ENCODE results near the gene ZNF415. TPM values are rescaled to one million over a fixed set of nuclear protein-coding genes. Genes with fewer than 3 reads are reported as not detected.

The ZNF415 gene
- total and polyA plus RNA-seq, 9 of the 15 experiments (the other 6 are each of a cell fraction or from before 2014, with no cell fraction given) = 0.06 to 0.82 (median 0.14) TPM; not detected in 2

- TF ChIP-seq NBN (IDR thresholded peaks at IDR 0.05; ENCODE audit: low read depth) (peak; percentile 95), ZNF253 (CRISPR knock-in tag; conservative IDR thresholded peaks at IDR 0.05) (no peak), ELK3 (CRISPR knock-in tag; IDR thresholded peaks at IDR 0.05) (no peak), DMBX1 (CRISPR knock-in tag; IDR thresholded peaks at IDR 0.05; ENCODE audit: borderline replicate concordance) (peak; percentile 60; the same call in 1 of the 2 replicates), TAF7 (tag; IDR thresholded peaks at IDR 0.05) (no peak), GTF2F1 (IDR thresholded peaks at IDR 0.05; ENCODE audit: low read depth, low read length) (no peak), ARNT (IDR thresholded peaks at IDR 0.05) (peak; percentile 88 to 92; a peak in 3 of 4 replicates), THRA (IDR thresholded peaks at IDR 0.05) (no peak), NCOA2 (IDR thresholded peaks at IDR 0.05; ENCODE audit: partially characterized antibody in 2 of 2) (peak in 1 of 2 experiments; percentile 68), XRCC3 (IDR thresholded peaks at IDR 0.05) (no peak), GTF2B (IDR thresholded peaks at IDR 0.05; ENCODE audit: extremely low read depth, insufficient read length) (no peak), JUN (IDR thresholded peaks at IDR 0.05; ENCODE audit: borderline replicate concordance, low read depth, low read length) (no peak), JUN (CRISPR knock-in tag; IDR thresholded peaks at IDR 0.05; ENCODE audit: borderline replicate concordance) (no peak), YY1 (IDR thresholded peaks at IDR 0.05; ENCODE audit: borderline replicate concordance in 1 of 3, control insufficient read depth in 1 of 3, extremely low read depth in 1 of 3, insufficient read depth in 3 of 3, insufficient read length in 1 of 3, insufficient replicate concordance in 2 of 3, low read depth in 1 of 3, low read length in 2 of 3) (peak in 1 of 3 experiments; percentile 63), DACH1 (IDR thresholded peaks at IDR 0.05; ENCODE audit: partially characterized antibody) (no peak), CHD2 (IDR thresholded peaks at IDR 0.05; ENCODE audit: low read depth, low read length) (no peak), ZNF311 (CRISPR knock-in tag; IDR thresholded peaks at IDR 0.05) (no peak), HNRNPK (IDR thresholded peaks at IDR 0.05; ENCODE audit: low read depth, low read length, poor library complexity, severe bottlenecking) (no peak), FOXJ3 (CRISPR knock-in tag; IDR thresholded peaks at IDR 0.05) (no peak), LEF1 (IDR thresholded peaks at IDR 0.05) (peak; percentile 97), ELF4 (CRISPR knock-in tag; IDR thresholded peaks at IDR 0.05) (peak; percentile 85; the same call in 1 of the 2 replicates), ZNF668 (CRISPR knock-in tag; IDR thresholded peaks at IDR 0.05) (no peak), ZMIZ1 (IDR thresholded peaks at IDR 0.05; ENCODE audit: low read depth in 2 of 2, low read length in 2 of 2) (peak in 1 of 2 experiments; percentile 83; a peak in 2 of 4 replicates)
These were observed 28.4 kb upstream of the ZNF415 start (continued) for GRCh38 chr19:53161123-53161522.

Measured in K562 (cell line).